SK-N-SH (cell line): ENCODE results near the gene PRR18. TPM values are rescaled to one million over a fixed set of nuclear protein-coding genes. Genes with fewer than 3 reads are reported as not detected.

Source experiments
- CTCF ChIA-PET: fragments of 300-600, 350-600 bp; formaldehyde crosslinking; extraction: SDS; loops from one replicate; lab custom pipeline; 2021; lab: Yijun Ruan, JAX
- POLR2A ChIA-PET: fragments of 350-600 bp; sonication (Branson Sonifier 250); formaldehyde crosslinking; extraction: SDS; loops from one replicate; lab custom pipeline; 2020; ENCODE audit warnings: antibody characterized with exemption, inconsistent platforms; lab: Yijun Ruan, JAX
- DNase-seq: peaks from one replicate; pipeline ENCODE4 v3.0.0; 2012
- H2AFZ ChIP-seq: fragments of 200-600 bp; sonication (generic); 2 replicates; pipeline ENCODE4 v1.8.1; 2016; ENCODE audit warnings: antibody characterized with exemption, mild to moderate bottlenecking, low read depth
- H3F3A ChIP-seq: fragments of 200-600 bp; sonication (generic); replicated peaks from 2 replicates; pipeline ENCODE3; 2016; ENCODE audit warnings: antibody characterized with exemption, mild to moderate bottlenecking; ENCODE audit not compliant: insufficient read depth
- H3K27ac ChIP-seq, 2 experiments: fragments of 200-500 bp in 1 of 2; fragments of 200-600 bp in 1 of 2; sonication (Bioruptor generic) in 1 of 2; sonication (generic), shearing (Covaris generic) in 1 of 2; 2 replicates each; pipeline versions ENCODE4 v1.5.1 to v1.6.1; 2014 to 2016; ENCODE audit warnings: low read depth in 2 of 2, inconsistent platforms in 1 of 2, low read length in 1 of 2, mild to moderate bottlenecking in 1 of 2, mixed read lengths in 1 of 2
- H3K27me3 ChIP-seq: fragments of 200-600 bp; sonication (generic), shearing (Covaris generic); 2 replicates; pipeline ENCODE4 v1.6.1; 2016; ENCODE audit warnings: mixed run types; ENCODE audit not compliant: insufficient read depth
- H3K36me3 ChIP-seq, 2 experiments: fragments of 200-500 bp in 1 of 2; fragments of 200-600 bp in 1 of 2; sonication (Bioruptor generic) in 1 of 2; sonication (generic) in 1 of 2; replicated peaks in 1 of 2; 2 replicates each; pipeline versions ENCODE3 to v1.5.1; 2014 to 2016; ENCODE audit warnings: low read length in 1 of 2, mild to moderate bottlenecking in 1 of 2; ENCODE audit not compliant: insufficient read depth in 2 of 2, control insufficient read depth in 1 of 2
- H3K4me1 ChIP-seq, 2 experiments: fragments of 200-500 bp in 1 of 2; fragments of 200-600 bp in 1 of 2; sonication (Bioruptor generic) in 1 of 2; sonication (generic), shearing (Covaris generic) in 1 of 2; 2 replicates each; pipeline versions ENCODE4 v1.5.1 to v1.6.1; 2014 to 2016; ENCODE audit warnings: low read depth in 1 of 2, low read length in 1 of 2, mixed run types in 1 of 2; ENCODE audit not compliant: insufficient read depth in 2 of 2, control insufficient read depth in 1 of 2
- H3K4me2 ChIP-seq: fragments of 200-600 bp; sonication (generic), shearing (Covaris generic); 2 replicates; pipeline ENCODE4 v1.6.1; 2017; ENCODE audit warnings: mixed run types
- H3K4me3 ChIP-seq, 2 experiments: fragments of 200-500 bp in 1 of 2; fragments of 200-600 bp in 1 of 2; sonication (Bioruptor generic) in 1 of 2; sonication (generic), shearing (Covaris generic) in 1 of 2; 2 replicates each; pipeline versions ENCODE4 v1.5.1 to v1.8.1; 2014 to 2016; ENCODE audit warnings: low read depth in 2 of 2, inconsistent platforms in 1 of 2, low read length in 1 of 2, mild to moderate bottlenecking in 1 of 2, mixed read lengths in 1 of 2, moderate library complexity in 1 of 2
- H3K79me2 ChIP-seq: fragments of 200-600 bp; sonication (generic); 2 replicates; pipeline ENCODE4 v1.8.1; 2017; ENCODE audit warnings: mild to moderate bottlenecking; ENCODE audit not compliant: insufficient read depth
- H3K9ac ChIP-seq: fragments of 200-600 bp; sonication (generic); 2 replicates; pipeline ENCODE4 v1.6.1; 2017; ENCODE audit warnings: mixed run types
- H3K9me2 ChIP-seq: fragments of 200-600 bp; sonication (generic); 2 replicates; pipeline ENCODE4 v1.6.1; 2017; ENCODE audit warnings: mixed run types
- H3K9me3 ChIP-seq: fragments of 200-600 bp; sonication (generic); 2 replicates; pipeline ENCODE4 v1.6.1; 2017; ENCODE audit warnings: mixed run types, mild to moderate bottlenecking, moderate library complexity
- H4K20me1 ChIP-seq: fragments of 200-600 bp; sonication (generic); 2 replicates; pipeline ENCODE4 v1.6.1; 2017; ENCODE audit warnings: mild to moderate bottlenecking, mixed run types; ENCODE audit not compliant: insufficient read depth
- EP300 ChIP-seq, 2 experiments: IDR thresholded peaks; 2 replicates each; pipeline versions ENCODE4 v1.4.0 to v1.6.1; 2012; ENCODE audit warnings: borderline replicate concordance in 1 of 2, low read depth in 1 of 2, low read length in 1 of 2
- FOXJ3 ChIP-seq: sonication (generic); formaldehyde crosslinking; IDR thresholded peaks from 2 replicates; pipeline ENCODE4 v1.5.1; 2020; ENCODE audit warnings: mild to moderate bottlenecking, missing genetic modification reagents
- GATA2 ChIP-seq: sonication (generic); formaldehyde crosslinking; IDR thresholded peaks from 2 replicates; pipeline ENCODE4 v1.5.0; 2020; ENCODE audit warnings: mild to moderate bottlenecking, missing genetic modification reagents
- JUND ChIP-seq: IDR thresholded peaks from 2 replicates; pipeline ENCODE4 v1.4.0; 2012
- MEF2A ChIP-seq: IDR thresholded peaks from 2 replicates; pipeline ENCODE4 v1.4.0; 2012; ENCODE audit warnings: low read depth, borderline replicate concordance
- NRF1 ChIP-seq: IDR thresholded peaks from 2 replicates; pipeline ENCODE4 v1.6.1; 2012; ENCODE audit warnings: low read depth, mild to moderate bottlenecking, low read length
- RAD21 ChIP-seq: IDR thresholded peaks from 2 replicates; pipeline ENCODE4 v1.6.1; 2012; ENCODE audit warnings: mild to moderate bottlenecking, low read length
- SIN3A ChIP-seq: IDR thresholded peaks from 2 replicates; pipeline ENCODE4 v1.6.1; 2012; ENCODE audit warnings: low read depth, mild to moderate bottlenecking, low read length, moderate library complexity, borderline replicate concordance
- TAF1 ChIP-seq: IDR thresholded peaks from 2 replicates; pipeline ENCODE4 v1.6.1; 2012; ENCODE audit warnings: low read depth, mild to moderate bottlenecking, low read length, moderate library complexity, borderline replicate concordance
- TCF12 ChIP-seq: IDR thresholded peaks from 2 replicates; pipeline ENCODE4 v1.4.0; 2012
- TEAD4 ChIP-seq: IDR thresholded peaks from 2 replicates; pipeline ENCODE4 v1.4.0; 2012; ENCODE audit warnings: mild to moderate bottlenecking, borderline replicate concordance; ENCODE audit not compliant: insufficient read depth
- YY1 ChIP-seq: IDR thresholded peaks from 2 replicates; pipeline ENCODE4 v1.4.0; 2012; ENCODE audit warnings: low read depth, mild to moderate bottlenecking
- WGBS: methylation state at CpG from one replicate; pipeline ENCODE4 v1.1.6; 2017; ENCODE audit warnings: low lambda C conversion rate; 5-methylcytosine and 5-hydroxymethylcytosine counted together
- polyA plus RNA-seq, 3 experiments: library from polyadenylated mRNA; depleted of rRNA; stranded (reverse); fragments of >200 nt; gene quantifications; 2 replicates each; pipeline ENCODE4 v1.2.3, GENCODE V29; 2012
- TF ChIP-seq, protein P1 (sequence below): fragments of 150-350 bp; IDR thresholded peaks from 2 replicates; pipeline ENCODE4 v1.6.1; 2016; ENCODE audit warnings: mild to moderate bottlenecking, low read depth, low read length
- TF ChIP-seq, protein P2 (sequence below): IDR thresholded peaks from 2 replicates; pipeline ENCODE4 v1.6.1; 2012; ENCODE audit warnings: mild to moderate bottlenecking, low read depth, low read length, moderate library complexity
- TF ChIP-seq, protein P3 (sequence below): IDR thresholded peaks from 2 replicates; pipeline ENCODE4; 2012
- TF ChIP-seq, protein P4 (sequence below): IDR thresholded peaks from 2 replicates; pipeline ENCODE4 v1.4.0; 2012; ENCODE audit warnings: low read depth
- TF ChIP-seq, protein P5 (sequence below): fragments of 200-600 bp; sonication (generic); IDR thresholded peaks from 2 replicates; pipeline ENCODE4 v1.6.1; 2017; ENCODE audit warnings: antibody characterized with exemption, mild to moderate bottlenecking, moderate library complexity

PRR18 gene
- polyA plus RNA-seq, 1 of the 3 experiments (the other 2 are of a cell fraction) = 0.02 TPM

DNA sequence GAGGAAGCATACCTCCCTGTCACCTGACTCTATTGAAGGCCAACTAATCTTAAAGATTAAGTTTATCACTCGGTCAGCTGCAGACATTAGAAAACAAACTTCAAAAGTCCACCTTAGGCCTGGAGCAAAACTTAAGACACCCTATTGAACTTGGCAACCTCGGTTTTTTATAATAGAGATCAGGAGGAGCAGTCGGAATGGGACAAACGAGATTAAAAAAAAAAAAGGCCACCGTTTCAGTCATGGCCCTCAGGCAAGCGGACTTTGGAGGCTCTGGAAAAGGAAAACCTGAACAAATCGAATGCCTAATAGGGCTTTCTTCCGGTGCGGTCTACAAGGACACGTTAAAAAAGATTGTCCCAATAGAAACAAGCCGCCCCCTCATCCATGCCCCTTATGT, 7.2 kb upstream of the PRR18 start:
- no peaks in the 10 kb centered on the region for H3K9me3 ChIP-seq
- no peak overlapping the region for H3K4me2 ChIP-seq
- peaks cover 6 to 11% of the 10 kb centered on the region in 2 experiments for H3K36me3 ChIP-seq
- H3K4me3 ChIP-seq = no peak overlapping the region
- CTCF ChIA-PET = no interaction called here
- no peak overlapping the region for H2AFZ ChIP-seq
- H3K27ac ChIP-seq = no peak overlapping the region
- no peaks in the 10 kb centered on the region for H3F3A ChIP-seq
- peaks cover 0 to 3% of the 10 kb centered on the region in 2 experiments; a peak in 2 of 4 replicates for H3K4me1 ChIP-seq
- TF ChIP-seq EP300 (IDR thresholded peaks at IDR 0.05; ENCODE audit: borderline replicate concordance in 1 of 2, low read depth in 1 of 2, low read length in 1 of 2) = no peak
- no peak for TF ChIP-seq TCF12
- TF ChIP-seq YY1 = no peak
- TF ChIP-seq RAD21 = no peak
- TF ChIP-seq, protein P1, sequence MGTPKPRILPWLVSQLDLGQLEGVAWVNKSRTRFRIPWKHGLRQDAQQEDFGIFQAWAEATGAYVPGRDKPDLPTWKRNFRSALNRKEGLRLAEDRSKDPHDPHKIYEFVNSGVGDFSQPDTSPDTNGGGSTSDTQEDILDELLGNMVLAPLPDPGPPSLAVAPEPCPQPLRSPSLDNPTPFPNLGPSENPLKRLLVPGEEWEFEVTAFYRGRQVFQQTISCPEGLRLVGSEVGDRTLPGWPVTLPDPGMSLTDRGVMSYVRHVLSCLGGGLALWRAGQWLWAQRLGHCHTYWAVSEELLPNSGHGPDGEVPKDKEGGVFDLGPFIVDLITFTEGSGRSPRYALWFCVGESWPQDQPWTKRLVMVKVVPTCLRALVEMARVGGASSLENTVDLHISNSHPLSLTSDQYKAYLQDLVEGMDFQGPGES = no peak
- TF ChIP-seq JUND = no peak
- no peak for TF ChIP-seq MEF2A
- TF ChIP-seq NRF1 = no peak
- TF ChIP-seq FOXJ3 (CRISPR knock-in tag) = no peak
- no peak for TF ChIP-seq SIN3A
- TF ChIP-seq GATA2 = no peak
- TF ChIP-seq, protein P2, sequence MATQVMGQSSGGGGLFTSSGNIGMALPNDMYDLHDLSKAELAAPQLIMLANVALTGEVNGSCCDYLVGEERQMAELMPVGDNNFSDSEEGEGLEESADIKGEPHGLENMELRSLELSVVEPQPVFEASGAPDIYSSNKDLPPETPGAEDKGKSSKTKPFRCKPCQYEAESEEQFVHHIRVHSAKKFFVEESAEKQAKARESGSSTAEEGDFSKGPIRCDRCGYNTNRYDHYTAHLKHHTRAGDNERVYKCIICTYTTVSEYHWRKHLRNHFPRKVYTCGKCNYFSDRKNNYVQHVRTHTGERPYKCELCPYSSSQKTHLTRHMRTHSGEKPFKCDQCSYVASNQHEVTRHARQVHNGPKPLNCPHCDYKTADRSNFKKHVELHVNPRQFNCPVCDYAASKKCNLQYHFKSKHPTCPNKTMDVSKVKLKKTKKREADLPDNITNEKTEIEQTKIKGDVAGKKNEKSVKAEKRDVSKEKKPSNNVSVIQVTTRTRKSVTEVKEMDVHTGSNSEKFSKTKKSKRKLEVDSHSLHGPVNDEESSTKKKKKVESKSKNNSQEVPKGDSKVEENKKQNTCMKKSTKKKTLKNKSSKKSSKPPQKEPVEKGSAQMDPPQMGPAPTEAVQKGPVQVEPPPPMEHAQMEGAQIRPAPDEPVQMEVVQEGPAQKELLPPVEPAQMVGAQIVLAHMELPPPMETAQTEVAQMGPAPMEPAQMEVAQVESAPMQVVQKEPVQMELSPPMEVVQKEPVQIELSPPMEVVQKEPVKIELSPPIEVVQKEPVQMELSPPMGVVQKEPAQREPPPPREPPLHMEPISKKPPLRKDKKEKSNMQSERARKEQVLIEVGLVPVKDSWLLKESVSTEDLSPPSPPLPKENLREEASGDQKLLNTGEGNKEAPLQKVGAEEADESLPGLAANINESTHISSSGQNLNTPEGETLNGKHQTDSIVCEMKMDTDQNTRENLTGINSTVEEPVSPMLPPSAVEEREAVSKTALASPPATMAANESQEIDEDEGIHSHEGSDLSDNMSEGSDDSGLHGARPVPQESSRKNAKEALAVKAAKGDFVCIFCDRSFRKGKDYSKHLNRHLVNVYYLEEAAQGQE = no peak
- TF ChIP-seq, protein P3, sequence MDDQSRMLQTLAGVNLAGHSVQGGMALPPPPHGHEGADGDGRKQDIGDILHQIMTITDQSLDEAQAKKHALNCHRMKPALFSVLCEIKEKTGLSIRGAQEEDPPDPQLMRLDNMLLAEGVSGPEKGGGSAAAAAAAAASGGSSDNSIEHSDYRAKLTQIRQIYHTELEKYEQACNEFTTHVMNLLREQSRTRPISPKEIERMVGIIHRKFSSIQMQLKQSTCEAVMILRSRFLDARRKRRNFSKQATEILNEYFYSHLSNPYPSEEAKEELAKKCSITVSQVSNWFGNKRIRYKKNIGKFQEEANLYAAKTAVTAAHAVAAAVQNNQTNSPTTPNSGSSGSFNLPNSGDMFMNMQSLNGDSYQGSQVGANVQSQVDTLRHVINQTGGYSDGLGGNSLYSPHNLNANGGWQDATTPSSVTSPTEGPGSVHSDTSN = no peak
- TF ChIP-seq TEAD4 = no peak
- no peak for TF ChIP-seq TAF1
- TF ChIP-seq, protein P4, sequence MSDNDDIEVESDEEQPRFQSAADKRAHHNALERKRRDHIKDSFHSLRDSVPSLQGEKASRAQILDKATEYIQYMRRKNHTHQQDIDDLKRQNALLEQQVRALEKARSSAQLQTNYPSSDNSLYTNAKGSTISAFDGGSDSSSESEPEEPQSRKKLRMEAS = no peak
- TF ChIP-seq, protein P5, sequence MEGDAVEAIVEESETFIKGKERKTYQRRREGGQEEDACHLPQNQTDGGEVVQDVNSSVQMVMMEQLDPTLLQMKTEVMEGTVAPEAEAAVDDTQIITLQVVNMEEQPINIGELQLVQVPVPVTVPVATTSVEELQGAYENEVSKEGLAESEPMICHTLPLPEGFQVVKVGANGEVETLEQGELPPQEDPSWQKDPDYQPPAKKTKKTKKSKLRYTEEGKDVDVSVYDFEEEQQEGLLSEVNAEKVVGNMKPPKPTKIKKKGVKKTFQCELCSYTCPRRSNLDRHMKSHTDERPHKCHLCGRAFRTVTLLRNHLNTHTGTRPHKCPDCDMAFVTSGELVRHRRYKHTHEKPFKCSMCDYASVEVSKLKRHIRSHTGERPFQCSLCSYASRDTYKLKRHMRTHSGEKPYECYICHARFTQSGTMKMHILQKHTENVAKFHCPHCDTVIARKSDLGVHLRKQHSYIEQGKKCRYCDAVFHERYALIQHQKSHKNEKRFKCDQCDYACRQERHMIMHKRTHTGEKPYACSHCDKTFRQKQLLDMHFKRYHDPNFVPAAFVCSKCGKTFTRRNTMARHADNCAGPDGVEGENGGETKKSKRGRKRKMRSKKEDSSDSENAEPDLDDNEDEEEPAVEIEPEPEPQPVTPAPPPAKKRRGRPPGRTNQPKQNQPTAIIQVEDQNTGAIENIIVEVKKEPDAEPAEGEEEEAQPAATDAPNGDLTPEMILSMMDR = no peak
- no peaks in the 10 kb centered on the region for H3K79me2 ChIP-seq
- POLR2A ChIA-PET = no interaction called here
- H3K9me2 ChIP-seq = no peaks in the 10 kb centered on the region
- 81% methylated on average over 11 of the region's 11 CpGs for WGBS
- no peak for DNase-seq
- H3K27me3 ChIP-seq = no peaks in the 10 kb centered on the region
- no peak overlapping the region for H3K9ac ChIP-seq
- no peaks in the 10 kb centered on the region for H4K20me1 ChIP-seq
